Activated naive CD4-positive, alpha-beta T cell treated with anti-CD3 and anti-CD28 coated beads for 36 hours (primary cell): Measurements from ENCODE around the gene CTCF. TPM values are rescaled to one million over a fixed set of nuclear protein-coding genes. Genes with fewer than 3 reads are reported as not detected.
"Not testable (repeated sequence)": the region's sequence is repeated elsewhere in the genome, so short reads cannot be mapped to it uniquely, and the experiment has no call there.

Experiments used
- CTCF ChIA-PET: fragments of 350-600 bp; sonication (Branson Sonifier 250); formaldehyde crosslinking; loops from one replicate; lab custom pipeline; 2021; ENCODE audit warnings: antibody characterized with exemption; lab: Charles Lee
- DNase-seq: peaks from one replicate; pipeline ENCODE4 v3.0.0-alpha.2; 2020
- H3K27ac Mint-ChIP-seq: one replicate; pipeline ENCODE4 v1.8.0; 2021; ENCODE audit warnings: mild to moderate bottlenecking, mixed read lengths
- H3K27me3 Mint-ChIP-seq: one replicate; pipeline ENCODE4 v1.8.0; 2021; ENCODE audit warnings: low read depth, mixed read lengths
- H3K36me3 Mint-ChIP-seq: one replicate; pipeline ENCODE4 v1.8.0; 2021; ENCODE audit warnings: low read depth, mixed read lengths
- H3K4me1 Mint-ChIP-seq: one replicate; pipeline ENCODE4 v1.8.0; 2021; ENCODE audit warnings: low read depth, mixed read lengths
- H3K4me3 Mint-ChIP-seq: one replicate; pipeline ENCODE4 v1.8.0; 2021; ENCODE audit warnings: mild to moderate bottlenecking, moderate library complexity, mixed read lengths
- H3K9me3 Mint-ChIP-seq: one replicate; pipeline ENCODE4 v1.8.0; 2021; ENCODE audit warnings: mixed read lengths
- intact Hi-C: fragments of 100-400 bp; cut with micrococcal nuclease; formaldehyde crosslinking; loops from one replicate; pipeline ENCODE4 v1.15.1; 2023
- total RNA-seq, 2 experiments: library from RNA; stranded (reverse); gene quantifications; one replicate each; pipeline ENCODE4 v1.2.3, GENCODE V29; 2021

The CTCF gene
- total RNA-seq, 2 experiments from 2014 or later: 51.2 to 52.3 TPM

GRCh38 chr16:67526149-67526791 lies 36.1 kb upstream of the CTCF start:
- Mint-ChIP-seq H3K36me3 (no peaks in the 10 kb centered on the region), H3K27me3 (peaks cover 13% of the 10 kb centered on the region), H3K4me1 (peaks cover 15% of the 10 kb centered on the region), H3K9me3 (no peaks in the 10 kb centered on the region), H3K27ac (no peak overlapping the region), H3K4me3 (no peak overlapping the region)
- CTCF ChIA-PET: interaction anchor here (1.4 to 3.4 kb wide), 4 partner anchors 10 to 118 kb away, joined by 5 to 12 read pairs (median 8); partner anchors contain the start of gene CARMIL2
- no peak for DNase-seq
- intact Hi-C loops: no loop called here

- H3K4me1 Mint-ChIP-seq: peaks cover 14% of the 10 kb centered on the region
Measured at GRCh38 chr16:67528222-67528869, 34.0 kb upstream of the CTCF start, which contains the start of gene RIPOR1. Gene RIPOR1 (plus strand): TSS chr16:67528829. CDS start chr16:67538447, 9,618 bp downstream.

GRCh38 chr16:67528870-67529581 lies 33.3 kb upstream of the CTCF start:
- H3K4me1 Mint-ChIP-seq: peaks cover 14% of the 10 kb centered on the region
- H3K4me3 Mint-ChIP-seq: peak overlapping the region; percentile 68
- no peak overlapping the region for H3K27ac Mint-ChIP-seq
- DNase-seq: peak; percentile 40
- H3K36me3 Mint-ChIP-seq: no peaks in the 10 kb centered on the region
- H3K27me3 Mint-ChIP-seq: peaks cover 20% of the 10 kb centered on the region
- intact Hi-C loops: no loop called here
- no peaks in the 10 kb centered on the region for H3K9me3 Mint-ChIP-seq
- CTCF ChIA-PET: interaction anchor here (0.6 to 3.4 kb wide), 5 partner anchors 8 to 260 kb away, joined by 3 to 19 read pairs (median 7); no protein-coding TSS in a partner anchor

More at GRCh38 chr16:67528222-67528869, 34.0 kb upstream of the CTCF start, which contains the start of gene RIPOR1:
- Mint-ChIP-seq H3K27me3 (peaks cover 20% of the 10 kb centered on the region), H3K4me3 (peak within 1 kb of the TSS; percentile 68), H3K9me3 (no peaks in the 10 kb centered on the region), H3K36me3 (no peaks in the 10 kb centered on the region), H3K27ac (no peak within 1 kb of the TSS)
- peak; percentile 34 for DNase-seq
- intact Hi-C loops: no loop called here
- CTCF ChIA-PET: interaction anchor here (1.1 to 3.4 kb wide), 3 partner anchors 14 to 116 kb away, joined by 7 to 19 read pairs (median 12); partner anchors contain the start of gene CARMIL2

GRCh38 chr16:67529582-67530012 lies 32.7 kb upstream of the CTCF start:
- intact Hi-C loops: loop anchor here (1.0 kb wide), 1 partner anchor 9 kb away; no protein-coding TSS in a partner anchor
- Mint-ChIP-seq H3K4me3 (peak overlapping the region; percentile 68), H3K27ac (no peak overlapping the region), H3K36me3 (no peaks in the 10 kb centered on the region), H3K4me1 (peaks cover 14% of the 10 kb centered on the region), H3K27me3 (peaks cover 20% of the 10 kb centered on the region), H3K9me3 (no peaks in the 10 kb centered on the region)
- DNase-seq: no peak
- CTCF ChIA-PET: interaction anchor here (0.6 to 3.4 kb wide), 5 partner anchors 8 to 259 kb away, joined by 3 to 19 read pairs (median 7); no protein-coding TSS in a partner anchor

- Mint-ChIP-seq H3K36me3 (no peaks in the 10 kb centered on the region), H3K27me3 (peaks cover 20% of the 10 kb centered on the region), H3K4me1 (peaks cover 14% of the 10 kb centered on the region), H3K9me3 (no peaks in the 10 kb centered on the region), H3K27ac (no peak overlapping the region), H3K4me3 (peak overlapping the region; percentile 68)
- CTCF ChIA-PET: interaction anchor here (0.6 to 3.4 kb wide), 4 partner anchors 9 to 259 kb away, joined by 4 to 19 read pairs (median 10); no protein-coding TSS in a partner anchor
- intact Hi-C loops: loop anchor here (1.0 kb wide), 1 partner anchor 8 kb away; no protein-coding TSS in a partner anchor
- DNase-seq: peak; percentile 54
Measured at GRCh38 chr16:67530013-67530939, 32.0 kb upstream of the CTCF start.

GRCh38 chr16:67531247-67531646 lies 31.1 kb upstream of the CTCF start:
- intact Hi-C loops: no loop called here
- Mint-ChIP-seq H3K9me3 (no peaks in the 10 kb centered on the region), H3K36me3 (no peaks in the 10 kb centered on the region), H3K27ac (no peak overlapping the region), H3K4me1 (peaks cover 14% of the 10 kb centered on the region), H3K4me3 (no peak overlapping the region), H3K27me3 (peaks cover 20% of the 10 kb centered on the region)
- CTCF ChIA-PET: interaction anchor here (2.4 to 3.4 kb wide), 4 partner anchors 10 to 113 kb away, joined by 6 to 19 read pairs (median 14); partner anchors contain the start of gene CARMIL2
- no peak for DNase-seq

GRCh38 chr16:67533024-67533560 lies 29.2 kb upstream of the CTCF start:
- no peaks in the 10 kb centered on the region for H3K9me3 Mint-ChIP-seq
- DNase-seq: no peak
- H3K27ac Mint-ChIP-seq: no peak overlapping the region
- H3K4me3 Mint-ChIP-seq: no peak overlapping the region
- intact Hi-C loops: no loop called here
- peaks cover 20% of the 10 kb centered on the region for H3K27me3 Mint-ChIP-seq
- peaks cover 20% of the 10 kb centered on the region for H3K4me1 Mint-ChIP-seq
- CTCF ChIA-PET: interaction anchor here (0.6 to 2.8 kb wide), 10 partner anchors 11 to 111 kb away, joined by 3 to 23 read pairs (median 5); partner anchors contain the start of gene CARMIL2
- no peaks in the 10 kb centered on the region for H3K36me3 Mint-ChIP-seq

- Mint-ChIP-seq H3K4me1 (peaks cover 24% of the 10 kb centered on the region), H3K27me3 (peaks cover 20% of the 10 kb centered on the region)
- H3K27ac Mint-ChIP-seq, H3K9me3 Mint-ChIP-seq, H3K36me3 Mint-ChIP-seq, H3K4me3 Mint-ChIP-seq, DNase-seq, intact Hi-C loops: not testable (repeated sequence)
- CTCF ChIA-PET: interaction anchor here (0.5 to 1.2 kb wide), 2 partner anchors 13 to 628 kb away, joined by 3 to 4 read pairs; no protein-coding TSS in a partner anchor
Measured at GRCh38 chr16:67533987-67534386, 28.3 kb upstream of the CTCF start.

- Mint-ChIP-seq H3K27ac (no peak overlapping the region), H3K36me3 (no peaks in the 10 kb centered on the region), H3K27me3 (peaks cover 19% of the 10 kb centered on the region), H3K4me1 (peaks cover 27% of the 10 kb centered on the region), H3K9me3 (no peaks in the 10 kb centered on the region), H3K4me3 (no peak overlapping the region)
- intact Hi-C loops: no loop called here
- CTCF ChIA-PET: interaction anchor here (0.5 to 4.2 kb wide), 4 partner anchors 12 to 628 kb away, joined by 3 to 29 read pairs (median 16); no protein-coding TSS in a partner anchor
- DNase-seq: no peak
Measured at GRCh38 chr16:67534431-67534830, 27.9 kb upstream of the CTCF start.

- CTCF ChIA-PET: interaction anchor here (4.1 to 4.2 kb wide), 2 partner anchors 11 to 14 kb away, joined by 28 to 29 read pairs; no protein-coding TSS in a partner anchor
- Mint-ChIP-seq H3K27ac (no peak overlapping the region), H3K27me3 (peaks cover 14% of the 10 kb centered on the region), H3K36me3 (no peaks in the 10 kb centered on the region), H3K4me3 (no peak overlapping the region), H3K9me3 (no peaks in the 10 kb centered on the region), H3K4me1 (peaks cover 22% of the 10 kb centered on the region)
- no peak for DNase-seq
- intact Hi-C loops: no loop called here
Measured at GRCh38 chr16:67535201-67535600, 27.1 kb upstream of the CTCF start.
